GM19035 (cell line): ENCODE results near the gene SEL1L.
"Not testable (repeated sequence)": the region's sequence is repeated elsewhere in the genome, so short reads cannot be mapped to it uniquely, and the experiment has no call there.

Experiments used
- ATAC-seq: cut with Tn5 transposase; IDR thresholded peaks from one replicate; pipeline ENCODE4 v1.9.1; 2021; ENCODE audit not compliant: unreplicated experiment

Gene SEL1L

GRCh38 chr14:81476816-81477215 is 56.8 kb downstream of the SEL1L start:
- no peak for ATAC-seq

- ATAC-seq, result no peak
These were observed 58.8 kb downstream of the SEL1L start for GRCh38 chr14:81474685-81475324.

GRCh38 chr14:81474148-81474492 is 59.5 kb downstream of the SEL1L start:
- ATAC-seq, result peak; percentile 61

- peak; percentile 21 for ATAC-seq
These were observed 60.1 kb downstream of the SEL1L start for GRCh38 chr14:81473456-81474147.

- no peak for ATAC-seq
These were observed 61.4 kb downstream of the SEL1L start for GRCh38 chr14:81472096-81472800.

GRCh38 chr14:81471062-81471461 is 62.6 kb downstream of the SEL1L start:
- peak; percentile 30 for ATAC-seq

- ATAC-seq, result peak; percentile 29
These were observed 63.2 kb downstream of the SEL1L start for GRCh38 chr14:81470557-81470826.

GRCh38 chr14:81466854-81467253 is 66.8 kb downstream of the SEL1L start:
- ATAC-seq, result no peak

GRCh38 chr14:81465507-81466228 is 68.0 kb downstream of the SEL1L start:
- no peak for ATAC-seq

GRCh38 chr14:81465003-81465392 is 68.7 kb downstream of the SEL1L start:
- peak; percentile 32 for ATAC-seq

- ATAC-seq, result peak; percentile 70
These were observed 69.2 kb downstream of the SEL1L start for GRCh38 chr14:81464253-81465002.

- ATAC-seq, result not testable (repeated sequence)
These were observed 71.3 kb downstream of the SEL1L start for GRCh38 chr14:81462356-81462755.

GRCh38 chr14:81459912-81460311 is 73.7 kb downstream of the SEL1L start:
- ATAC-seq, result no peak

GRCh38 chr14:81458352-81458751 is 75.3 kb downstream of the SEL1L start:
- ATAC-seq, result no peak

GRCh38 chr14:81455390-81455789 is 78.3 kb downstream of the SEL1L start:
- ATAC-seq, result peak; percentile 30

- peak; percentile 60 for ATAC-seq
These were observed 79.0 kb downstream of the SEL1L start for GRCh38 chr14:81454572-81455218.

GRCh38 chr14:81453166-81453766 is 80.4 kb downstream of the SEL1L start:
- ATAC-seq, result peak; percentile 57

- no peak for ATAC-seq
These were observed 81.1 kb downstream of the SEL1L start for GRCh38 chr14:81452341-81453133.

- ATAC-seq, result no peak
These were observed 82.7 kb downstream of the SEL1L start for GRCh38 chr14:81450976-81451375.
